Activated CD4-positive, alpha-beta memory T cell treated with anti-CD3 and anti-CD28 coated beads for 36 hours (primary cell): ENCODE results near the gene ACAP3. TPM values are rescaled to one million over a fixed set of nuclear protein-coding genes. Genes with fewer than 3 reads are reported as not detected.

ENCODE experiments used
- CTCF ChIA-PET: fragments of 350-600 bp; sonication (Branson Sonifier 250); formaldehyde crosslinking; loops from one replicate; lab custom pipeline; 2021; ENCODE audit warnings: antibody characterized with exemption, inconsistent platforms; lab: Charles Lee
- POLR2A ChIA-PET: fragments of 350-600 bp; sonication (Branson Sonifier 250); formaldehyde crosslinking; loops from one replicate; lab custom pipeline; 2021; ENCODE audit warnings: antibody characterized with exemption; lab: Charles Lee
- DNase-seq: peaks from one replicate; pipeline ENCODE4 v3.0.0-alpha.2; 2020
- H3K27ac Mint-ChIP-seq: one replicate; pipeline ENCODE4 v1.8.0; 2021; ENCODE audit warnings: mixed read lengths
- H3K27me3 Mint-ChIP-seq: one replicate; pipeline ENCODE4 v1.8.0; 2021; ENCODE audit warnings: mixed read lengths
- H3K36me3 Mint-ChIP-seq: one replicate; pipeline ENCODE4 v1.8.0; 2021; ENCODE audit warnings: mixed read lengths
- H3K4me1 Mint-ChIP-seq: one replicate; pipeline ENCODE4 v1.8.0; 2021; ENCODE audit warnings: low read depth, mixed read lengths
- H3K4me3 Mint-ChIP-seq: one replicate; pipeline ENCODE4 v1.8.0; 2021; ENCODE audit warnings: mild to moderate bottlenecking, mixed read lengths
- H3K9me3 Mint-ChIP-seq: one replicate; pipeline ENCODE4 v1.8.0; 2021; ENCODE audit warnings: mixed read lengths
- intact Hi-C: fragments of 100-400 bp; cut with micrococcal nuclease; formaldehyde crosslinking; loops from one replicate; pipeline ENCODE4 v1.15.1; 2023
- total RNA-seq, 2 experiments: library from RNA; stranded (reverse); gene quantifications; one replicate each; pipeline ENCODE4 v1.2.3, GENCODE V29; 2021

The ACAP3 gene
- total RNA-seq, 2 experiments from 2014 or later, result 31.8 to 32.0 TPM

- intact Hi-C loops, result no loop called here
- DNase-seq, result no peak
- Mint-ChIP-seq H3K4me1 (peaks cover 2% of the 10 kb centered on the region), H3K4me3 (no peak overlapping the region), H3K27ac (no peak overlapping the region), H3K9me3 (no peaks in the 10 kb centered on the region), H3K27me3 (no peaks in the 10 kb centered on the region), H3K36me3 (no peaks in the 10 kb centered on the region)
- ChIA-PET POLR2A (no interaction called here), CTCF (interaction anchor here (1.1 kb wide), 1 partner anchor 13 kb away, joined by 4 read pairs; no protein-coding TSS in a partner anchor)
Measured at GRCh38 chr1:1299686-1300351, 7.9 kb downstream of the ACAP3 start.

GRCh38 chr1:1298861-1299685, 8.7 kb downstream of the ACAP3 start:
- Mint-ChIP-seq H3K27ac (no peak overlapping the region), H3K36me3 (no peaks in the 10 kb centered on the region), H3K9me3 (no peaks in the 10 kb centered on the region), H3K4me3 (no peak overlapping the region), H3K4me1 (no peaks in the 10 kb centered on the region), H3K27me3 (no peaks in the 10 kb centered on the region)
- intact Hi-C loops, result no loop called here
- ChIA-PET POLR2A (no interaction called here), CTCF (no interaction called here)
- DNase-seq, result no peak

GRCh38 chr1:1297802-1298424, 9.8 kb downstream of the ACAP3 start:
- CTCF ChIA-PET, result no interaction called here
- H3K4me3 Mint-ChIP-seq, result no peak overlapping the region
- no peaks in the 10 kb centered on the region for H3K4me1 Mint-ChIP-seq
- H3K9me3 Mint-ChIP-seq, result no peaks in the 10 kb centered on the region
- no peak for DNase-seq
- H3K36me3 Mint-ChIP-seq, result no peaks in the 10 kb centered on the region
- intact Hi-C loops, result no loop called here
- H3K27ac Mint-ChIP-seq, result no peak overlapping the region
- no peaks in the 10 kb centered on the region for H3K27me3 Mint-ChIP-seq
- POLR2A ChIA-PET, result no interaction called here

- POLR2A ChIA-PET, result no interaction called here
- DNase-seq, result no peak
- Mint-ChIP-seq H3K27ac (no peak overlapping the region), H3K9me3 (no peaks in the 10 kb centered on the region), H3K4me3 (no peak overlapping the region), H3K4me1 (peaks cover 4% of the 10 kb centered on the region), H3K36me3 (no peaks in the 10 kb centered on the region), H3K27me3 (no peaks in the 10 kb centered on the region)
- intact Hi-C loops, result no loop called here
- CTCF ChIA-PET, result no interaction called here
Measured at GRCh38 chr1:1296070-1297061, 11.4 kb downstream of the ACAP3 start.

- ChIA-PET POLR2A (interaction anchor here (0.6 to 0.7 kb wide), 2 partner anchors 19 to 26 kb away, joined by 3 read pairs; no protein-coding TSS in a partner anchor), CTCF (no interaction called here)
- no peak for DNase-seq
Measured at GRCh38 chr1:1295154-1295923, 12.4 kb downstream of the ACAP3 start.

GRCh38 chr1:1294250-1294890, 13.4 kb downstream of the ACAP3 start:
- DNase-seq, result no peak
- intact Hi-C loops, result no loop called here
- H3K36me3 Mint-ChIP-seq, result no peaks in the 10 kb centered on the region
- H3K4me1 Mint-ChIP-seq, result peaks cover 4% of the 10 kb centered on the region
- CTCF ChIA-PET, result no interaction called here
- H3K4me3 Mint-ChIP-seq, result no peak overlapping the region
- POLR2A ChIA-PET, result interaction anchor here (0.7 kb wide), 1 partner anchor 20 kb away, joined by 3 read pairs; no protein-coding TSS in a partner anchor
- H3K27me3 Mint-ChIP-seq, result no peaks in the 10 kb centered on the region
- H3K27ac Mint-ChIP-seq, result no peak overlapping the region
- H3K9me3 Mint-ChIP-seq, result no peaks in the 10 kb centered on the region

More at GRCh38 chr1:1295154-1295923, 12.4 kb downstream of the ACAP3 start:
- Mint-ChIP-seq H3K9me3 (no peaks in the 10 kb centered on the region), H3K4me1 (peaks cover 4% of the 10 kb centered on the region), H3K4me3 (no peak overlapping the region), H3K27me3 (no peaks in the 10 kb centered on the region), H3K36me3 (no peaks in the 10 kb centered on the region), H3K27ac (no peak overlapping the region)
- intact Hi-C loops, result no loop called here

- CTCF ChIA-PET, result no interaction called here
- POLR2A ChIA-PET, result no interaction called here
Measured at GRCh38 chr1:1293263-1294249, 14.2 kb downstream of the ACAP3 start.

GRCh38 chr1:1292851-1293250, 14.9 kb downstream of the ACAP3 start:
- intact Hi-C loops, result no loop called here
- H3K4me3 Mint-ChIP-seq, result no peak overlapping the region

More at GRCh38 chr1:1293263-1294249, 14.2 kb downstream of the ACAP3 start:
- no peak overlapping the region for H3K27ac Mint-ChIP-seq
- H3K4me1 Mint-ChIP-seq, result peaks cover 4% of the 10 kb centered on the region
- no peaks in the 10 kb centered on the region for H3K9me3 Mint-ChIP-seq
- no peak for DNase-seq
- H3K36me3 Mint-ChIP-seq, result no peaks in the 10 kb centered on the region
- intact Hi-C loops, result no loop called here
- H3K27me3 Mint-ChIP-seq, result no peaks in the 10 kb centered on the region
- no peak overlapping the region for H3K4me3 Mint-ChIP-seq

GRCh38 chr1:1292442-1292779, 15.3 kb downstream of the ACAP3 start:
- DNase-seq, result no peak
- Mint-ChIP-seq H3K4me1 (peaks cover 4% of the 10 kb centered on the region), H3K27ac (no peak overlapping the region), H3K4me3 (no peak overlapping the region), H3K36me3 (no peaks in the 10 kb centered on the region), H3K27me3 (no peaks in the 10 kb centered on the region), H3K9me3 (no peaks in the 10 kb centered on the region)
- CTCF ChIA-PET, result interaction anchor here (1.1 to 2.8 kb wide), 6 partner anchors 83 to 259 kb away, joined by 5 to 74 read pairs (median 6); partner anchors contain the start of gene AURKAIP1
- POLR2A ChIA-PET, result no interaction called here
- intact Hi-C loops, result no loop called here

More at GRCh38 chr1:1292851-1293250, 14.9 kb downstream of the ACAP3 start:
- Mint-ChIP-seq H3K9me3 (no peaks in the 10 kb centered on the region), H3K27me3 (no peaks in the 10 kb centered on the region), H3K4me1 (peaks cover 4% of the 10 kb centered on the region), H3K36me3 (no peaks in the 10 kb centered on the region), H3K27ac (no peak overlapping the region)
- no peak for DNase-seq
- POLR2A ChIA-PET, result no interaction called here
- CTCF ChIA-PET, result interaction anchor here (1.8 kb wide), 1 partner anchor 175 kb away, joined by 13 read pairs; no protein-coding TSS in a partner anchor
